Measurements from ENCODE around the gene CCR3. TPM values are rescaled to one million over a fixed set of nuclear protein-coding genes. Genes with fewer than 3 reads are reported as not detected.

The CCR3 gene
- total RNA-seq, 1 donor from 2014 or later = not detected

DNA sequence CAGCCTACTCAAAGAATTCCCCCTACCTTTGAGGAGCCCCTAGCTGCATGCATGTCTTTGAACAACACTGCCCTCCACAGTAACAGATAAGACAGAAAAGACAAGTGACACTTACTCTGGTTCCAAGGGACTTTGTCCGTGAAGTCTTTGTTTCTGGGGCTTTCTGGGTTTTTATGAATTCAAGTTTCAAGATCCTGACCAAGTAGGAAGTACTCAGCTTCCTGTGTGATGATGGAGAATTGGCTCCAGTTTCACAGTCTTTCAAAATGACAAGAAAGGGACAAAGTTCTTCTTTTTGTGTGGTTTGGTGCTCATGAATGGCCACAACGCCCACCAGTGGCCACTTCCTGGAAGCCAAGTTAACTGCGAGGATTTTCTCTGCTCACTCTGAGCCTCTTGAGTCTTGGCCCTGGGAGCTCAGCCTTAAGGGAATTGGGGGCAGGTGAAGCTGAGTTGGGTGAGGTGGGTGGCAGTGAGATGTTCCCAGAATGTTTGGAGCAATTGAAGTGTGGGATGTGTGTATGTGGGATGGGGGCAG is 34.0 kb upstream of the CCR3 start, which contains the start of gene CCR1:
TSS of gene CCR1 (minus strand) at position 147 of the 538 bp plus-strand sequence. CDS start 4,000 bp downstream, outside the sequence.
- H3K27me3 Mint-ChIP-seq (ENCODE audit: insufficient read depth) = no peaks in the 10 kb centered on the region
- H3K27ac Mint-ChIP-seq = peak within 1 kb of the TSS; percentile 91
- peak within 1 kb of the TSS; percentile 78 for H3K4me3 Mint-ChIP-seq
- peaks cover 70% of the 10 kb centered on the region for H3K4me1 Mint-ChIP-seq (ENCODE audit: low read depth)
- H3K9me3 Mint-ChIP-seq = no peaks in the 10 kb centered on the region
- peak; percentile 58 for DNase-seq (ENCODE audit: low spot score)
- intact Hi-C loops (cut with micrococcal nuclease) = loop anchor here (1.0 to 5.0 kb wide), 9 partner anchors 20 to 265 kb away; partner anchors contain the start of gene CXCR6
- peaks cover 20% of the 10 kb centered on the region for H3K36me3 Mint-ChIP-seq (ENCODE audit: low read depth)

DNA sequence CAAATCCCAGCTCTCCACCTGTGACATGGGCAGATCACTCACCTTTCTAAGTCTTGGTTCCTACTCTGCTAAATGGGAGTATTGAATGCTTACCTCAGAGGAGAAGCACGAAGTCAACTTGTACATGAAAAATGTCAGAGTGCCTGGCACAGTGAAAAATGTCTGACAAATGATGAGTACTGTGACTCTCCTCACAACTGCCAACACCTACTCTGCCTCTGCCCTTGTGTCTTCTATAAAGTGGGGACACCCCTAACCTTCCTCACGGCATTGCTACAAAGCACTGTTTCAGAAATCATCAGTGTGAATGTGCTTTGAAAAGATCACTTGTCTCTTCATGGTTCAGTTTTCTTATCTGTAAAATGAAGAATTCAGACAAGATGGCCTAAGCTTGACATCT is 33.2 kb upstream of the CCR3 start:
- peak overlapping the region; percentile 91 for H3K27ac Mint-ChIP-seq
- H3K4me3 Mint-ChIP-seq = peak overlapping the region; percentile 78

GRCh38 chr3:46209746-46210470 is 32.4 kb upstream of the CCR3 start:
- Mint-ChIP-seq H3K4me1 (ENCODE audit: low read depth) (peaks cover 57% of the 10 kb centered on the region), H3K4me3 (no peak overlapping the region), H3K9me3 (no peaks in the 10 kb centered on the region), H3K36me3 (ENCODE audit: low read depth) (peaks cover 8% of the 10 kb centered on the region), H3K27me3 (ENCODE audit: insufficient read depth) (no peaks in the 10 kb centered on the region), H3K27ac (peak overlapping the region; percentile 91)
- DNase-seq (ENCODE audit: low spot score) = no peak
- intact Hi-C loops (cut with micrococcal nuclease) = loop anchor here (2.0 to 5.0 kb wide), 3 partner anchors 71 to 267 kb away; partner anchors contain the start of gene CXCR6

More for the DNA sequence above, 33.2 kb upstream of the CCR3 start:
- intact Hi-C loops (cut with micrococcal nuclease) = loop anchor here (2.0 to 5.0 kb wide), 3 partner anchors 72 to 266 kb away; partner anchors contain the start of gene CXCR6
- no peak for DNase-seq (ENCODE audit: low spot score)
- H3K27me3 Mint-ChIP-seq (ENCODE audit: insufficient read depth) = no peaks in the 10 kb centered on the region
- peaks cover 66% of the 10 kb centered on the region for H3K4me1 Mint-ChIP-seq (ENCODE audit: low read depth)
- H3K9me3 Mint-ChIP-seq = no peaks in the 10 kb centered on the region
- peaks cover 12% of the 10 kb centered on the region for H3K36me3 Mint-ChIP-seq (ENCODE audit: low read depth)

DNA sequence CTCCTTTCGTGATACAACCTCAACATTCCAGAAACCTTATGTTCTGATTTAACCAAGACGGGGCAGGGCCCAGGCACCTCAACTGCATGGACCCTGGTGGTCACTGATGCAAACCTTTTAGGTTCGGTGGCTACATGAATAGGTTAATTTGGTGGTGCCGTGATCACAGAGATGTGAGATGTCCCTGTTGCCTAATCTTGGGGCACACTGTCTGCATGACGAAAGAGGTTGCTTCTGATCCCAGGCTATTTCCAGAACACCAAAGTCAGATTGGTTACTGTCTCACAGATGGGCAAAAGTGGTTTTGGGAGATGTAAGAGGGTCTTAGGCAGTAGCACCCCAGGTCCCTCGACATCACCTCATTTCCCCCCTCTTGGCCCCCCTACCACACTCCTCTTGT is 30.2 kb upstream of the CCR3 start:
- Mint-ChIP-seq H3K4me1 (ENCODE audit: low read depth) (peaks cover 46% of the 10 kb centered on the region), H3K4me3 (no peak overlapping the region), H3K27ac (no peak overlapping the region), H3K36me3 (ENCODE audit: low read depth) (no peaks in the 10 kb centered on the region), H3K27me3 (ENCODE audit: insufficient read depth) (no peaks in the 10 kb centered on the region), H3K9me3 (no peaks in the 10 kb centered on the region)
- DNase-seq (ENCODE audit: low spot score) = no peak
- intact Hi-C loops (cut with micrococcal nuclease) = no loop called here

DNA sequence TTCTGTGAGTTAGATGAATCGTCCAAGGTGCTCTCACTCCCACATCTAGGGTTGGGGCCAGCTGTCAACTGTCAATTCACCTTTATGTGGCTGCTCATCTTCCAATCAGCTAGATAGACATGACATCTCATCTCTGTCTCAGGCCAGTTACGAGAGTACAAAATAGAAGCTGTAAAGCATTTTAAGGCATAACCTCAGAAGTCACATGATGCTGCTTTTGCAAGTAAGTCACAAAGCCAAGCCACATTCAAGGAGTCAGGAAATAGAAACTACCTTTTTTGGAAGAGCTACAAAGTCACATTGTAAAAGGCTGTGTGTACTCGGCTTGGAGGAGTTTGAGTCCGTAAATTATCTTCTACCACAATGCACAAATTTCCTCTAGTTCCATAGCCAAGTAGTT is 29.1 kb upstream of the CCR3 start:
- DNase-seq (ENCODE audit: low spot score) = peak; percentile 29
- Mint-ChIP-seq H3K9me3 (no peaks in the 10 kb centered on the region), H3K4me1 (ENCODE audit: low read depth) (peaks cover 47% of the 10 kb centered on the region), H3K4me3 (no peak overlapping the region), H3K36me3 (ENCODE audit: low read depth) (peaks cover 2% of the 10 kb centered on the region), H3K27me3 (ENCODE audit: insufficient read depth) (no peaks in the 10 kb centered on the region), H3K27ac (no peak overlapping the region)
- intact Hi-C loops (cut with micrococcal nuclease) = no loop called here

DNA sequence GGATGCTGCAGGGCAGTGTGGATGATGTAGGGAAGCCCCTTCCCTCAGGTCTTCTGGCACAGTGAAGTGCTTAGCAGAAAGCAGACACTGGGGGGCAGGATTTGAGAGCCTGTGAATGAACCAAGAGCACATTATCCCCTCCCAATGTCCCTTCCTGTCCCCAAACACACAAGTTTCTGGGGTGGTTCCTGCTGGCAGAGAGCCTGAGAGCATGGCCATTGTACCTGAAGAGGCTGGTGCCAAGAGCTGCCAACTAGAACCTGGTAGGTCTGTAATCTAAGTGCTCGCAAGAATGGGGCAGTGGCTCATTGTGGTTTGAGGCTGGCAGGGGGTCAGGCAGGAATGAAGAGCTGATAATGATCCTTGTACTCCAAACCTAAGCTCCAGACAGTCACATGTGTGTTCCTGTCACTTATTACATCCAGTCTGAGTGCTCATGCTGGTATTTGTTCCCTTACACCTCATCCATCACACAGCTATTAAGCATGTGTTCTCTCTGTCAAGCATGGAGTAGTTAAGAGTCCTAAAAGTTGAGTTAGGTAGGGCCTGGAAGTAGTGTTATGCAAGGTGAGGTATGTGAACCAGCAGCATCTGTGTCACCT is 27.4 kb upstream of the CCR3 start:
- DNase-seq (ENCODE audit: low spot score) = no peak

DNA sequence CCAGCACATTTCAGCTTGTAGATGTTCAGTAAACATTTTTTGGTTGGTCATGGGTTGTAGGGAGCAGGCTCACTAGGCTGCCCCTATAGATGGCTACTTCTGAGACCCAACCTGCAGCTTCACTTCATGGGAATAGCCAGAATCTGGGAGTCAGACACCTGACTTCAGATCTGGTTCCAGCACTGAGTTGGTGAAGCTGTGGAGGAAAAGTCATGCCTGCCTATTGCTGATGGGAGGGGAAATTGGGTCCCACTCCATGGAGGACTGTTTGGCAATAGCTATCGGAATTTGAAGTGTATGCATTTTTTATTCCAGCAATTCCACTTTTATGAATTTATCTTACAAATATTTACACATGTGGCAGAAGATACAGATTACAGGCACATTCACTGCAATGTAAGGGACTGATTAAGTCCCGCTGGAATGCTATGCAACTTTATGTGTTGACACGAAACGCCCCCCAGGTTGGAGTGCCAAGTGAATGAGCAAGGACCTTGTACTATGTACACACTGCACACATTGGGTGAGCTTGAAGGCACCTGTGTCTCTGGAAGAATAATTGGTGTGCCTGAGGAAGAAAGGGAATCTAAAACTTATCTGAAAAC is 26.3 kb upstream of the CCR3 start:
- intact Hi-C loops (cut with micrococcal nuclease) = no loop called here
- no peak for DNase-seq (ENCODE audit: low spot score)
- no peak overlapping the region for H3K27ac Mint-ChIP-seq
- H3K4me3 Mint-ChIP-seq = no peak overlapping the region
- H3K36me3 Mint-ChIP-seq (ENCODE audit: low read depth) = peaks cover 4% of the 10 kb centered on the region
- peaks cover 14% of the 10 kb centered on the region for H3K9me3 Mint-ChIP-seq
- H3K27me3 Mint-ChIP-seq (ENCODE audit: insufficient read depth) = no peaks in the 10 kb centered on the region
- H3K4me1 Mint-ChIP-seq (ENCODE audit: low read depth) = peaks cover 37% of the 10 kb centered on the region

More for the DNA sequence above, 27.4 kb upstream of the CCR3 start:
- H3K27me3 Mint-ChIP-seq (ENCODE audit: insufficient read depth) = no peaks in the 10 kb centered on the region
- peaks cover 4% of the 10 kb centered on the region for H3K36me3 Mint-ChIP-seq (ENCODE audit: low read depth)
- peaks cover 40% of the 10 kb centered on the region for H3K4me1 Mint-ChIP-seq (ENCODE audit: low read depth)
- intact Hi-C loops (cut with micrococcal nuclease) = loop anchor here (1.0 kb wide), 1 partner anchor 157 kb away; no protein-coding TSS in a partner anchor
- H3K4me3 Mint-ChIP-seq = no peak overlapping the region
- no peak overlapping the region for H3K27ac Mint-ChIP-seq
- H3K9me3 Mint-ChIP-seq = peaks cover 12% of the 10 kb centered on the region

DNA sequence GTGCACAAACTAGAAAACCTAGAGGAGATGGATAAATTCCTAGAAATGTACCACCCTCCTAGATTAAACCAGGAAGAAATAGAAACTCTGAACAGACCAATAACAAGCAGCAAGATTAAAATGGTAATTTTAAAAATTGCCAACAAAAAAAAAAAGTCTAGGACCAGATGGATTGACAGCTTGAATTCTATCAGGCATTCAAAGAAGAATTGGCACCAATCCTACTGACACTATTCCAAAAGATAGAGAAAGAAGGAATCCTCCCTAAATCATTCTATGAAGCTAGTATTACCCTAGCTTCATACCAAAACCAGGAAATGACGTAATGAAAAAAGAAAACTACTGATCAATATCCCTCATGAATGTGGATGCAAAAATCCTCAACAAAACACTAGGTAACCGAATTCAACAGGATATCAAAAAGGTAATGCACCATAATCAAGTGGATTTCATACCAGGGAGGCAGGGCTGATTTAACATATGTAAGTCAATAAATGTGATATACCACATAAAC is 24.0 kb upstream of the CCR3 start:
- H3K4me3 Mint-ChIP-seq = no peak overlapping the region
- H3K27ac Mint-ChIP-seq = no peak overlapping the region
- peaks cover 4% of the 10 kb centered on the region for H3K36me3 Mint-ChIP-seq (ENCODE audit: low read depth)
- H3K4me1 Mint-ChIP-seq (ENCODE audit: low read depth) = peaks cover 49% of the 10 kb centered on the region
- peaks cover 3% of the 10 kb centered on the region for H3K27me3 Mint-ChIP-seq (ENCODE audit: insufficient read depth)
- DNase-seq (ENCODE audit: low spot score) = no peak
- intact Hi-C loops (cut with micrococcal nuclease) = no loop called here
- H3K9me3 Mint-ChIP-seq = peaks cover 14% of the 10 kb centered on the region

- peaks cover 16% of the 10 kb centered on the region for H3K27me3 Mint-ChIP-seq (ENCODE audit: insufficient read depth)
- peaks cover 46% of the 10 kb centered on the region for H3K4me1 Mint-ChIP-seq (ENCODE audit: low read depth)
- DNase-seq (ENCODE audit: low spot score) = no peak
- intact Hi-C loops (cut with micrococcal nuclease) = no loop called here
- no peak overlapping the region for H3K4me3 Mint-ChIP-seq
- no peak overlapping the region for H3K27ac Mint-ChIP-seq
- peaks cover 4% of the 10 kb centered on the region for H3K36me3 Mint-ChIP-seq (ENCODE audit: low read depth)
- H3K9me3 Mint-ChIP-seq = peaks cover 17% of the 10 kb centered on the region
Observed at GRCh38 chr3:46221391-46221790, 20.9 kb upstream of the CCR3 start.

- no peak for DNase-seq (ENCODE audit: low spot score)
- Mint-ChIP-seq H3K4me3 (no peak overlapping the region), H3K9me3 (peaks cover 20% of the 10 kb centered on the region), H3K36me3 (ENCODE audit: low read depth) (peaks cover 4% of the 10 kb centered on the region), H3K27ac (no peak overlapping the region), H3K4me1 (ENCODE audit: low read depth) (peaks cover 41% of the 10 kb centered on the region), H3K27me3 (ENCODE audit: insufficient read depth) (peaks cover 18% of the 10 kb centered on the region)
- intact Hi-C loops (cut with micrococcal nuclease) = no loop called here
Observed at GRCh38 chr3:46221938-46222337, 20.3 kb upstream of the CCR3 start.

- Mint-ChIP-seq H3K36me3 (ENCODE audit: low read depth) (peaks cover 4% of the 10 kb centered on the region), H3K4me1 (ENCODE audit: low read depth) (peaks cover 34% of the 10 kb centered on the region), H3K27me3 (ENCODE audit: insufficient read depth) (peaks cover 18% of the 10 kb centered on the region), H3K27ac (no peak overlapping the region), H3K9me3 (peaks cover 20% of the 10 kb centered on the region), H3K4me3 (no peak overlapping the region)
- intact Hi-C loops (cut with micrococcal nuclease) = no loop called here
- DNase-seq (ENCODE audit: low spot score) = no peak
Observed at GRCh38 chr3:46222435-46223161, 19.7 kb upstream of the CCR3 start.

Measured in activated T-helper 1 cell treated with anti-CD3 and anti-CD28 coated beads, Interleukin-12 subunit alpha, Interleukin-12 subunit beta, Interleukin-2, Interleukin-4 antibody, amounts not matched to agents 30 ng/mL and 10 ng/mL and 1 ng/mL, durations not matched to agents 14 hours and 24 hours and 36 hours (primary cell).